IPS-20b (cell line): ENCODE data around the gene KCNMA1.

ENCODE experiments used
- H3K27ac ChIP-seq: one replicate; pipeline ENCODE4 v1.5.1; 2013; ENCODE audit warnings: low read length
- H3K27me3 ChIP-seq: 2 replicates; pipeline ENCODE4 v1.6.1; 2013; ENCODE audit warnings: mild to moderate bottlenecking, low read length, inconsistent platforms; ENCODE audit not compliant: insufficient read depth
- H3K36me3 ChIP-seq: 2 replicates; pipeline ENCODE4 v1.6.1; 2013; ENCODE audit warnings: low read depth, mild to moderate bottlenecking, inconsistent platforms, low read length, moderate library complexity; ENCODE audit not compliant: insufficient read depth
- H3K4me1 ChIP-seq: 2 replicates; pipeline ENCODE4 v1.6.1; 2013; ENCODE audit warnings: mild to moderate bottlenecking, control low read depth, inconsistent platforms, low read length, moderate library complexity; ENCODE audit not compliant: insufficient read depth
- H3K4me3 ChIP-seq: 2 replicates; pipeline ENCODE4 v1.5.1; 2013; ENCODE audit warnings: mild to moderate bottlenecking, low read length, inconsistent platforms
- H3K9ac ChIP-seq: 2 replicates; pipeline ENCODE4 v1.6.1; 2013; ENCODE audit warnings: low read depth, mild to moderate bottlenecking, inconsistent platforms, low read length, moderate library complexity
- H3K9me3 ChIP-seq: 2 replicates; pipeline ENCODE4 v1.6.1; 2013; ENCODE audit warnings: mild to moderate bottlenecking, low read depth, low read length, inconsistent platforms; ENCODE audit not compliant: insufficient read depth

Gene KCNMA1

DNA sequence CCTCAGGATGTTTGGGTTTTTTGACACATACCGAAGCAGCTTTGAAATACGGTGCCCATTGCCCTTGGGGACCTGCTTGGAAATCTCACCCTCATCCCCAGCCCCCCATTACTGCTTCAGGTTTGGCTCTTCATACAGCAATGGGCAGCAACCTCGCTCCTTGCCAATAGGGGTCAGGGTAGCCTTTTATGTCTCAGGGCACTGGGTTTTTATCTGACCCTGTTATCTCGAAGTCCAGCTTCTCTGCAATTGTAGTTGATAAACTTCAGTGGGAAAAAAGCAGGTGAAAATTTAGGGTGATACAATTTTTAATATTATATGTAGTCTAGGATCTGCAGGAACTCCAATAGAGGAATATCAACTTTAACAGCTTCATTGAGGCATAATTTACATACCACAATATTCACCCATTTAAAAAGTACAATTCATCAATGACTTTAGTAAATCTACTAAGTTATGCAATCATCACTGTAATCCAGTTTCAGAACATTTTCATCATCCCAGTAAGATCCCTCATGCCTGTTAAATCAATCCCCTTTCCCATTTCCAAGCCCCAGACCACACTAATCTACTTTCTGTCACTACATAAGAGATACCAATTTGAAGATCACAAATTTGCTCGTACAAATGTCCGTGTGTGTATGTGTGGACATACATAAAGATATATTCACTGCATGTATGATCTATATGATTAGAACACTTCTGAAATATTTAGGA, 386.2 kb downstream of the KCNMA1 start:
- Histone ChIP-seq H3K4me1 (0 out of 2 replicates have a peak, but pooled peaks cover 4% of the 10 kb centered on the region), H3K9ac (no peak overlapping the region), H3K9me3 (no peaks in the 10 kb centered on the region), H3K27me3 (no peaks in the 10 kb centered on the region), H3K36me3 (no peaks in the 10 kb centered on the region), H3K4me3 (no peak overlapping the region), H3K27ac (no peak overlapping the region)

DNA sequence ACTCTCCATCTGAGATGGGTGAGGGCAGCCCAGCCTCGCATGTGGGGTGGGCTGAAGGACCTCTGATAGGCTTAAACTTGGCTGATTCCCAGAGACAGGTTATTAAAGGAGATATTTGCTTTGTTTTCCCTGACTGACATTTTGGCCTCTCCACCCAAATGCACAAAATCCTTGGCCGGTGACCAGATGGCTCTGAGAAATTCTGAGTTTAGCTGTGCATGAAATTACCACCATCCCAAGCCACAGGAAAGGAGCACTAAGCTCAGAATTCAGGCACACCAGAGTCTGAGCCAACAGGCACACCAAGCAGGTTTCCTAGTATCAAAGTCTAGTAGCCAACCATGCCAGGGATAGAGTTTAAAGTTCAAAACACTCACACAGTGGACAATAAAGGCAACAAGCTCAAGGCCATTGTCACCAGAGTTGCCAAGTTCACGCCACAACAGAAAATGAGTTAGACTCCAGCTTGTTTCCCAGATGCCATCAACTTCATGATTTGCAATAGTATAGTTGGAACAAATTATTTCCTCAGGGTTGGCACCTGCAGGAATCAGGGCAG, 387.6 kb downstream of the KCNMA1 start:
- H3K9me3 ChIP-seq, result no peaks in the 10 kb centered on the region
- H3K4me1 ChIP-seq, result 0 out of 2 replicates have a peak, but pooled peaks cover 4% of the 10 kb centered on the region
- H3K27me3 ChIP-seq, result no peaks in the 10 kb centered on the region

DNA sequence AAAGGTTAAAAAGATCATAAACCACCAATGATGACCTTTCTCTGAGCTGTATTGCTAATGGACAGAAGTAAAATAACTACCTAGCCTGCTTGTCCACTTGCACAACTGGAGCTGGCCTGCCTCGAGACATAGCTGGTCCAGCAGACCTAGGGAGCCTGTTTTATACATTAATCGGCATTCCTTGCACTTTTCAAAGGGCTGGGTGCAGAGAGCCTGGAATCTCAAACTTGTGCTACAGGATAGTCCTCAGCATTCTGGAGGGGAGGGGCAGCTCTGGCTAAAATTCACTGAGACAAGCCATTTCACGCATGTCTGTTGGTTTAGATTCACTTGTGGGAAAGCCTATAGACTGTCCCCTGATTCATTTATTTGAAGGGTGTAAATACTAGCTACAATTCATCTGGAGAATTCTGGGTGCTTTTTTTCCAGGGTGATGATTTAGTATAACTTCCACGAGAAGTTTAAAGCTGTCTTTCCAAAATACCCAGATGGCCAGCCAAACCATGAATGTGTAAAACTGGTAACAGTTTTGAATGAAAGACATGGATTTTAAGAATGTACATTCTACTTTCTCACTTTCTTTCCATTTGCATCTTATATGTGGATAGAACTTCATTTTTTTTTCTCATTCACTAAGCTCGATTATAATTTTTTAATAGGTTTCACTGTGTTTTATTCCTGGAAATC, 389.4 kb downstream of the KCNMA1 start:
- Histone ChIP-seq H3K27ac (no peak overlapping the region), H3K36me3 (no peaks in the 10 kb centered on the region), H3K9me3 (no peaks in the 10 kb centered on the region), H3K27me3 (no peaks in the 10 kb centered on the region), H3K9ac (no peak overlapping the region), H3K4me3 (no peak overlapping the region), H3K4me1 (0 out of 2 replicates have a peak, but pooled peaks cover 4% of the 10 kb centered on the region)

More for the DNA sequence above, 387.6 kb downstream of the KCNMA1 start:
- Histone ChIP-seq H3K27ac (no peak overlapping the region), H3K9ac (no peak overlapping the region), H3K4me3 (no peak overlapping the region), H3K36me3 (no peaks in the 10 kb centered on the region)

DNA sequence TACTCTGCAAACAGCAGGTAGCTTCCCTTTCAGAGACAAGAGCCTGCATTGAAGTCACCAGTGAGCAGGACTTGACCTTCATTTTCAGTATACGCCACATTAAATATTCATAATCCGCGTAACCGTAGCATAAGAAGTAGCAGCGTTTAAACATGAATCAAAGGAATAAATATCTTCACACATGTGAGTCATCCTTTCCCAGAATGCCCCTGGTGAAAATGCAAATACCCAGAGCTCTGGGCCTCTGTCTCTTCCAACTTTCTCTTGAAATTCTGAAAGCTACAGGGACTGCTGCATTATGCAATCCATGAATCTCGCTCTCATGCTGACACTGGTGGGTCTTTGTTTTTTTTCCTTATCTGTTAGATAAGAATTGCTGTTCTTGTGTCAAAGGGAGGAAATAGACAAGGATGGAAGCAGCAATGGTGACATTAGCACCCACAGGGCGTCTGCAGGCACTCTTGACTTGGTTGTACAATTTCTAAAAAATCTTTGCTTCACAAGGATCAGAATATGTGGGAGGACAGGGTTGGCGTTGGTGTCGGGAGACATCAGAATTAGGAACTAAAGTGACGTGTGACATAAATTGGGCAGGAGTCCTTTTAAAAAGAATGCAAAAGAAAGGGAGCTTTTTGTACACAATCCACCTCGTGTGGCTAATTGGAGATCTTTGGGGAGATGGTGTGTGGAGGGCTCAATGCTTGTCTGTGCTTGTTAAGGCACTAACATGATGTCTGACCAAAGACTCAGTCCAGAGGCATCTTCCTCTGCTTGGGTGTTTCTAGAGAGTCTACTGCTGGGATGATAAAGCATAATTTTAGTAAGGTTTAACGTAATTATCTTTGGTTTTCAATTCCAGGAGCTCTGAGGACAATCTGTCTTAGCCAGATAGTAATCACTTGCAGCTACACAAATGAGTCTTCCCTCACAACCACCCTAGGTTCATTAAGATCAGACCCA, 390.3 kb downstream of the KCNMA1 start:
- no peaks in the 10 kb centered on the region for H3K27me3 ChIP-seq
- 0 out of 2 replicates have a peak, but pooled peaks cover 4% of the 10 kb centered on the region for H3K4me1 ChIP-seq
- H3K9me3 ChIP-seq, result no peaks in the 10 kb centered on the region
- H3K9ac ChIP-seq, result no peak overlapping the region
- H3K4me3 ChIP-seq, result no peak overlapping the region
- H3K27ac ChIP-seq, result no peak overlapping the region
- H3K36me3 ChIP-seq, result no peaks in the 10 kb centered on the region

DNA sequence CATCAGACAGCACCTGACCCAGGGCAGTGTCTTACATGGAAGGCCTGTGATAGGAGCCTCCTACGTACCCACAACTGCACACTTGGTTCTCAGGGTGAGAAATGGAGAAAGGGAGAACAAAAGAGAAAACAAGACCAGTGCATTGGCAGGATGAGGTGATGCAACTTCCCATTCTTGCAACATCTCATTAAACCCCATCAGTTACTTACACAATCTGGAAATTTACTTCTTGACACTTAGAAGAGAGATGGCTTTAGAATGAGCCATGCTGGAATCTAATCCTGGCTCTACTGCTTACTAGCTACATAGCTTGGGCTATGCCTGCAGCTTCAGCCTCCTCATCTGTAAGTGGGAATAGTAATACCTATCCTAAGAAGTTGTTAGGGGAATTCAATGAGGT, 391.7 kb downstream of the KCNMA1 start:
- Histone ChIP-seq H3K27ac (no peak overlapping the region), H3K4me3 (no peak overlapping the region), H3K9ac (no peak overlapping the region), H3K9me3 (no peaks in the 10 kb centered on the region), H3K4me1 (0 out of 2 replicates have a peak, but pooled peaks cover 4% of the 10 kb centered on the region), H3K36me3 (no peaks in the 10 kb centered on the region), H3K27me3 (no peaks in the 10 kb centered on the region)

DNA sequence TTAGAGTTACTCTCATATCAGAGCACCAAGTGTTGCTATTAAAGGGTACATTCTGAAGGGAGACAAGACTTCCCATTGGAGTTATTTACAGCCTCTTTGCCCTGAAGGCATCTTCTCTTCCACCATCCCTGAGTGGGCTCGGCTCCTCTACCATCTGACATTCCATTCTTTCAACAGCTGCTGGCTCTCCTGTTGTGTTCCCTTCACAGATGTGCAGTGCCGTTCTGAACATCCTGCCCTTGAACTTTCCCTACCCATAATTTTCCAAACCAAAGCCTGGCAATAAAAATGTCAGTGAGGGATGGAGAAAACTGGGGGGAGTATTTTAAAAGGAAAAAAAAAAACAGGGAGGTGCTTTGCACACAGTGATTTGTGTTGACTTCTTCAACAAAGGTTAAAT, 392.9 kb downstream of the KCNMA1 start:
- Histone ChIP-seq H3K4me1 (0 out of 2 replicates have a peak, but pooled peaks cover 4% of the 10 kb centered on the region), H3K9ac (no peak overlapping the region), H3K9me3 (no peaks in the 10 kb centered on the region), H3K27me3 (no peaks in the 10 kb centered on the region), H3K4me3 (no peak overlapping the region), H3K27ac (no peak overlapping the region), H3K36me3 (no peaks in the 10 kb centered on the region)

DNA sequence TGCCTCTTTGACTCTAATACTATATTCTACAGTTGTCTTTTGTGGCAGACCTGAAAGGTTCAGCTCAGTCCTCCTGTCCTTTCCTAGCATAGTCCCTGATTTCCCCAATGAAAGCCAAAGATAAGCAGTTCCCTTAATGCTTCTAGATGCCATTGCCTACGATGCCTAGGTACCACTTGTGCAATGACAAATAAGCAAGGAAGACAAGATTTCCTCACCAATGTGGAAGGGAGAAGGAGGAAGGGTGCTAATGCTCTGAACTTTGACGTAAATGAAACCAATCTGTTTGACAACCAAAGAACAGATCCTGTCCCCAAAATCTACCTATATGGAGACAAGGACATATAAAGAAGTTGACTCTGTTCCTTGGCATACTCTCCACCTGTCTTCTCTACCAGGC, 393.3 kb downstream of the KCNMA1 start:
- H3K9ac ChIP-seq, result no peak overlapping the region
- H3K4me3 ChIP-seq, result no peak overlapping the region
- H3K27ac ChIP-seq, result no peak overlapping the region
- H3K9me3 ChIP-seq, result no peaks in the 10 kb centered on the region
- H3K36me3 ChIP-seq, result no peaks in the 10 kb centered on the region
- 0 out of 2 replicates have a peak, but pooled peaks cover 4% of the 10 kb centered on the region for H3K4me1 ChIP-seq
- H3K27me3 ChIP-seq, result no peaks in the 10 kb centered on the region

DNA sequence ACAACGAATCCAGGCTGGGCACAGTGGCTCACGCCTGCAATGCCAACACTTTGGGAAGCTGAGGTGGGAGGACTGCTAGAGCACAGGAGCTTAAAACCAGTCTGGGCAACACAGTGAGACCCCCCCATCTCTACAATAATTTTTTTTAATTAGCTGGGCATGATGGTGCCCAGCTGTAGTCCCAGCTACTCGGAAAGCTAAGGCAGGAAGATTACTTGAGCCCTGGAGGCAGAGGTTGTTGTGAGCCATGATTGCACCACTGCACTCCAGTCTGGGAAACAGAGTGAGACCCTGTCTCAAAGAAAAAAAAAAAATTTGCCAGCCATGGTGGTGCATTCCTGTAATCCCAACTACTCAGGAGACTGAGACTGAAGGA, 396.3 kb downstream of the KCNMA1 start:
- H3K4me1 ChIP-seq, result no peaks in the 10 kb centered on the region
- no peak overlapping the region for H3K27ac ChIP-seq
- no peak overlapping the region for H3K4me3 ChIP-seq
- no peak overlapping the region for H3K9ac ChIP-seq
- no peaks in the 10 kb centered on the region for H3K9me3 ChIP-seq
- H3K36me3 ChIP-seq, result no peaks in the 10 kb centered on the region
- H3K27me3 ChIP-seq, result no peaks in the 10 kb centered on the region

DNA sequence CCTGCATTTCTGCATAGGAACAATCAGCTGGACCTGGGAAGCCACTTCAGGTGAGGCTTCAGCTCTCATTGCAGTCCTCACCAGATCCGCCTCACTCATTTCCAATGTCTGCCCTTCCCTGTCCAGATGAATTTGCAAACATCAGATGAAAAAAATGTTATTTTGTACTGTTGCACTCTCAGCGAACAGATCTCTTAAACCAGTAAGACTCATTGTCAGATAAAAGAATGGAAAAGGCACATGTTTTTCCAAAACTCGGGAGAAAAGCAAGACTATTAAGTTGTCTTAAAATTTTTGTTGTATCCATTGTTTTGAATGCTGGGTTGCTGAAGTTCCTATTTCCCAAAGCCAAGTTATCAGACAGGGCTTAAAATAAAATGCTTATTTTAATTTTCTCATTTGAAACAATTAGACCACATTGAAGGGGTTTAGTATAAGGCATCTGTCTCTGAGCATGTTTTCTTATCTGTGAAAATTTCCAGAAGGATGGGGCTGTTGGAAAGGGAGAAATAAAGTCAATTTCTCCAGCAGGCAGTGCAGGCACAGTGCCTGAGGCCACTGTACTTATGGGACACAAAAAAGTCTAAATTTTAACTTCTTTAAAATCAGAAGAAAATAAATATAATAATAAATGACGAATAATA, 396.8 kb downstream of the KCNMA1 start:
- Histone ChIP-seq H3K9ac (no peak overlapping the region), H3K4me1 (no peaks in the 10 kb centered on the region), H3K27ac (no peak overlapping the region), H3K4me3 (no peak overlapping the region), H3K9me3 (no peaks in the 10 kb centered on the region), H3K27me3 (no peaks in the 10 kb centered on the region), H3K36me3 (no peaks in the 10 kb centered on the region)

DNA sequence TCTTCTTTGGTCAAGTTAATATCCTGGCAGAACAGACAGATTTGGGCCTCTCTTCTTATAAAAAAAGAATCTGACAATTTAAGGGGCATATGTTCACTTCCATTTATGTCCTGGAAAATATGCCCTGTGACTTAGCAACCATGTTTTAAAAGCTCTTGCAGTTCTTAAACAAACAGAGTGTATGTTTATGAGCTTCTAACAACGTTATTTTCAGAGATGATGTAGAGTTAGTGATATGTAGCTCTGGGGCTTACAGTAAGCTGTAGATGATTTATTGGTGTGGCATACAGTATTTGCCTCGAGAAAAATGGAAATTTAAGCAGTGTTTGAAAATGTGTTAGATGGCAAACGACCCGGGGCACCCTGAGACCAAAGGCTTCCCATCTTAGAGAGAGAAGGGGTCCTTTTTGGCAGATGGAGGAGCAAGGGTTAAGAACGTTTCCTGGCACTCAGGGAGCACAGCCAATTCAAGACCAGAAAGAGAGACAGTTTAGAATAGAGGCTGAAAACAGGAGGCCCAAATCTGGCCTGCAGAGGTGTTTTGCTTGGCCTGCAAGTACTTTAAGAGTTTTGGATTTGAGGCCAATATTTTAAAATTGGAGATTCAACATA, 397.5 kb downstream of the KCNMA1 start:
- H3K9ac ChIP-seq, result no peak overlapping the region
- H3K4me3 ChIP-seq, result no peak overlapping the region
- no peaks in the 10 kb centered on the region for H3K36me3 ChIP-seq
- H3K27ac ChIP-seq, result no peak overlapping the region
- H3K4me1 ChIP-seq, result no peaks in the 10 kb centered on the region
- H3K27me3 ChIP-seq, result no peaks in the 10 kb centered on the region
- no peaks in the 10 kb centered on the region for H3K9me3 ChIP-seq
